Endodermal cell (in vitro differentiated cells): ENCODE data around the gene ACTN1. TPM values are rescaled to one million over a fixed set of nuclear protein-coding genes. Genes with fewer than 3 reads are reported as not detected.
A peak's percentile ranks its signal among the peaks of the same experiment; 100 is the strongest.

Experiments
- DNase-seq: peaks from one replicate; pipeline ENCODE4 v3.0.0-alpha.2; 2017
- H3K27ac ChIP-seq: 2 replicates; pipeline ENCODE4 v1.5.1; 2013; ENCODE audit warnings: mild to moderate bottlenecking, low read depth, low read length, moderate library complexity
- H3K27me3 ChIP-seq: 2 replicates; pipeline ENCODE4 v1.6.1; 2013; ENCODE audit warnings: mild to moderate bottlenecking, low read length, moderate library complexity; ENCODE audit not compliant: insufficient read depth, control insufficient read depth, poor library complexity, severe bottlenecking
- H3K36me3 ChIP-seq: 2 replicates; pipeline ENCODE4 v1.7.0; 2013; ENCODE audit warnings: mild to moderate bottlenecking, low read length, moderate library complexity; ENCODE audit not compliant: control insufficient read depth, insufficient read depth
- H3K4me1 ChIP-seq: one replicate; pipeline ENCODE4 v1.7.0; 2013; ENCODE audit warnings: low read length; ENCODE audit not compliant: control insufficient read depth, insufficient read depth
- H3K4me3 ChIP-seq: 2 replicates; pipeline ENCODE4 v1.5.1; 2013; ENCODE audit warnings: mild to moderate bottlenecking, low read length, moderate library complexity
- H3K9ac ChIP-seq: 2 replicates; pipeline ENCODE4 v1.6.1; 2013; ENCODE audit warnings: mild to moderate bottlenecking, low read length, moderate library complexity; ENCODE audit not compliant: poor library complexity, severe bottlenecking; ENCODE audit errors: extremely low read depth
- H3K9me3 ChIP-seq: 2 replicates; pipeline ENCODE4 v1.6.1; 2013; ENCODE audit warnings: mild to moderate bottlenecking, low read length, moderate library complexity; ENCODE audit not compliant: control insufficient read depth
- H3K27ac Mint-ChIP-seq: 2 replicates; pipeline ENCODE4 v1.8.0; 2020; ENCODE audit warnings: mixed read lengths
- H3K27me3 Mint-ChIP-seq: 2 replicates; pipeline ENCODE4 v1.8.0; 2021; ENCODE audit warnings: mild to moderate bottlenecking, mixed read lengths; ENCODE audit not compliant: insufficient read depth
- H3K36me3 Mint-ChIP-seq: 2 replicates; pipeline ENCODE4 v1.8.0; 2020; ENCODE audit warnings: low read depth, mixed read lengths
- H3K4me1 Mint-ChIP-seq: 2 replicates; pipeline ENCODE4 v1.8.0; 2020; ENCODE audit warnings: mixed read lengths
- H3K4me3 Mint-ChIP-seq: 2 replicates; pipeline ENCODE4 v1.8.0; 2020; ENCODE audit warnings: mild to moderate bottlenecking, moderate library complexity, mixed read lengths
- H3K9me3 Mint-ChIP-seq: 2 replicates; pipeline ENCODE4 v1.8.0; 2020; ENCODE audit warnings: mild to moderate bottlenecking, mixed read lengths
- CTCF ChIP-seq: fragments of 200-600 bp; sonication (generic); conservative IDR thresholded peaks from 2 replicates; pipeline ENCODE4 v1.5.0; 2021; ENCODE audit warnings: antibody characterized with exemption, mild to moderate bottlenecking
- WGBS, 2 experiments: methylation state at CpG; one replicate each; pipeline versions ENCODE4 v1.1.5 to v1.1.7; 2013; ENCODE audit warnings: missing lambda C conversion rate in 2 of 2, mixed read lengths in 1 of 2; ENCODE audit not compliant: insufficient coverage in 1 of 2, insufficient read length in 1 of 2; 5-methylcytosine and 5-hydroxymethylcytosine counted together
- total RNA-seq, 2 donors: library from RNA; stranded (reverse); fragmentation: NEBNext Ultra II Directional in 1 of 2; extraction: Animal tissue kit (Norgen Biotek cat#: 25700) in 1 of 2; gene quantifications; 2 replicates in 1 of 2; 3 replicates in 1 of 2; pipeline ENCODE4 v1.2.1, GENCODE V29; 2021

ACTN1 gene
- total RNA-seq, 2 donors from 2014 or later: 190 to 275 TPM

GRCh38 chr14:68884031-68885030 lies 94.8 kb downstream of the ACTN1 start:
- H3K36me3 ChIP-seq: peaks cover 97% of the 10 kb centered on the region
- no peak for TF ChIP-seq CTCF
- H3K9me3 ChIP-seq: peaks cover 3% of the 10 kb centered on the region
- H3K27ac Mint-ChIP-seq: peak overlapping the region; percentile 72
- H3K27me3 ChIP-seq: no peaks in the 10 kb centered on the region
- no peaks in the 10 kb centered on the region for H3K27me3 Mint-ChIP-seq
- no peak overlapping the region for H3K4me3 ChIP-seq
- H3K4me1 ChIP-seq: no peaks in the 10 kb centered on the region
- no peak overlapping the region for H3K9ac ChIP-seq
- H3K4me1 Mint-ChIP-seq: no peaks in the 10 kb centered on the region
- H3K9me3 Mint-ChIP-seq: peaks cover 3% of the 10 kb centered on the region
- H3K4me3 Mint-ChIP-seq: no peak overlapping the region
- H3K27ac ChIP-seq: no peak overlapping the region
- DNase-seq: no peak
- WGBS, 2 experiments: 93 to 100% methylated on average over 5 to 10 of the region's 10 CpGs
- peaks cover 84% of the 10 kb centered on the region for H3K36me3 Mint-ChIP-seq

GRCh38 chr14:68882235-68882634 lies 96.9 kb downstream of the ACTN1 start:
- no peak overlapping the region for H3K4me3 ChIP-seq
- H3K4me1 Mint-ChIP-seq: no peaks in the 10 kb centered on the region

GRCh38 chr14:68881396-68881795 lies 97.7 kb downstream of the ACTN1 start:
- Histone ChIP-seq H3K36me3 (peaks cover 94% of the 10 kb centered on the region), H3K27me3 (no peaks in the 10 kb centered on the region), H3K4me1 (no peaks in the 10 kb centered on the region), H3K9me3 (no peaks in the 10 kb centered on the region), H3K9ac (no peak overlapping the region), H3K27ac (no peak overlapping the region), H3K4me3 (no peak overlapping the region)
- no peaks in the 10 kb centered on the region for H3K27me3 Mint-ChIP-seq
- DNase-seq: no peak
- TF ChIP-seq CTCF: no peak
- no peaks in the 10 kb centered on the region for H3K9me3 Mint-ChIP-seq
- no peaks in the 10 kb centered on the region for H3K4me1 Mint-ChIP-seq
- no peak overlapping the region for H3K4me3 Mint-ChIP-seq
- H3K27ac Mint-ChIP-seq: peak overlapping the region; percentile 46
- WGBS, 2 experiments: 90 to 95% methylated on average over 1 to 2 of the region's 2 CpGs
- peaks cover 80% of the 10 kb centered on the region for H3K36me3 Mint-ChIP-seq

More at GRCh38 chr14:68882235-68882634, 96.9 kb downstream of the ACTN1 start:
- no peaks in the 10 kb centered on the region for H3K27me3 ChIP-seq
- peaks cover 93% of the 10 kb centered on the region for H3K36me3 ChIP-seq
- Mint-ChIP-seq H3K4me3 (no peak overlapping the region), H3K27ac (no peak overlapping the region), H3K9me3 (no peaks in the 10 kb centered on the region), H3K36me3 (peaks cover 78% of the 10 kb centered on the region), H3K27me3 (no peaks in the 10 kb centered on the region)
- no peak for DNase-seq
- H3K9ac ChIP-seq: no peak overlapping the region
- no peaks in the 10 kb centered on the region for H3K9me3 ChIP-seq
- TF ChIP-seq CTCF: no peak
- WGBS, 2 experiments: 93 to 95% methylated on average over 8 to 10 of the region's 10 CpGs
- H3K4me1 ChIP-seq: no peaks in the 10 kb centered on the region
- no peak overlapping the region for H3K27ac ChIP-seq
